Colonic mucosa (tissue), 4 donors: ENCODE results near the gene PTGFRN. TPM values are rescaled to one million over a fixed set of nuclear protein-coding genes. Genes with fewer than 3 reads are reported as not detected.
"Not testable (repeated sequence)": the region's sequence is repeated elsewhere in the genome, so short reads cannot be mapped to it uniquely, and the experiment has no call there.

Source experiments
- DNase-seq: peaks from one replicate; pipeline ENCODE4 v3.0.0-alpha.2; 2020
- H3K27ac ChIP-seq: fragments of 200-600 bp; one replicate; pipeline ENCODE4 v1.8.0; 2021
- H3K27me3 ChIP-seq: fragments of 200-600 bp; one replicate; pipeline ENCODE4 v1.8.0; 2021
- H3K36me3 ChIP-seq: fragments of 200-600 bp; one replicate; pipeline ENCODE4 v1.8.0; 2021
- H3K4me1 ChIP-seq: fragments of 200-600 bp; one replicate; pipeline ENCODE4 v1.8.0; 2021; ENCODE audit warnings: mild to moderate bottlenecking
- H3K4me3 ChIP-seq: fragments of 200-600 bp; one replicate; pipeline ENCODE4 v1.8.0; 2021
- H3K9ac ChIP-seq, 2 donors: one replicate each; pipeline ENCODE4 v1.7.0; 2013; ENCODE audit warnings: control low read depth in 2 of 2, low read depth in 2 of 2, low read length in 2 of 2
- H3K9me3 ChIP-seq: fragments of 200-600 bp; one replicate; pipeline ENCODE4 v1.8.0; 2021
- CTCF ChIP-seq: fragments of 200-600 bp; IDR thresholded peaks from one replicate; pipeline ENCODE4 v1.8.0; 2022; ENCODE audit warnings: antibody characterized with exemption, mild to moderate bottlenecking
- intact Hi-C: fragments of 100-400 bp; cut with DNase I; formaldehyde crosslinking; loops from one replicate; pipeline ENCODE4 v1.14.1; 2022
- total RNA-seq, 2 donors: library from RNA; stranded (reverse); fragmentation: NEBNext Ultra II Directional in 1 of 2; extraction: Animal tissue kit (Norgen Biotek cat#: 25700) in 1 of 2; gene quantifications; one replicate each; pipeline ENCODE4 v1.2.1, GENCODE V29; 2021
- donor health status: healthy.
- donor health status: DM: no; HTN: no; CAD: no.
- donor health status: DM: no; HTN: no; CAD: no.

PTGFRN gene
- total RNA-seq, result 10 to 100 TPM; 94.9 TPM

DNA sequence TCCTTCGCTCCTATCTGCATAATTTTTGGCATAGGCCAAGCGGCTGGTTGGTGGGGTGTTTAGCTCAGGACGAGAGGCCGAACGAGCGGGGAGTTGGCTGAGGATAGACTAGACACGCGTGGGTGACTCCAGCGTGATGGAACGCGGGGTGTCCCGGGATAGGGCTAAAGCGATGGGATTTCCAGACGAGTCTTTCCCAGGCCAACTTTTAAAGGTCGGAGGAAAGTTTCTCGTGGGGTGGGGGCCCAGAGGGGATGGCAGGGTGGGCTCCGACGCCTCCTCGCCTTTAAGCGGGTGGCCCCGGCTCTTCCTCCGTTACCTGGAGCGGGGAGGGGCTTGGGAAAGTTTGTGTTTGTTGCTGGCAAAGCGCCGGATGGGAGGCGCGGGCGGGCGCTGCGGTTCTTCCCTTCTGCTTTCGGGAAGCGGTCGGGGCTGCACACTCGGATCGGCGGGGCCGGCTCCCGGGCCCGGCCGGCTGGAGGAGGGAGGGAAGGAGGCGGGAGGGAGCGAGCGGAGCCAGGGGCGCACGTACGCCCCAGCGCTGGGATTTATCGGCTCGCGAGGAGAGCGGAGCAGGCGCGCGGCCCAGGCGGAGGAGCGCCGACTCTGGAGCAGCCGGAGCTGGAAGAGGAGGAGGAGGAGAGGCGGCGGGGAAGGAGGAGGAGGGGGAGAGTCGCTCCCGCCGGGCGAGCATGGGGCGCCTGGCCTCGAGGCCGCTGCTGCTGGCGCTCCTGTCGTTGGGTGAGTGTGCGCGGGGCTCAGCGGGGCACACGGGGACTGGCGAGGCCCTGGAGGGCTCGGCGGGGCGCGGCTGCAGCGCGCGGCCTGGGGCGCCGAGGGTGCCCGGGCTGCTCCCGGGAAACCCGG lies at the start of gene PTGFRN:
Gene PTGFRN, plus strand, starts transcription at position 405 of the 867 bp plus-strand sequence. Its CDS starts 288 bp downstream, at position 693.
- H3K9me3 ChIP-seq, result no peaks in the 10 kb centered on the region
- H3K4me1 ChIP-seq, result peaks cover 6% of the 10 kb centered on the region
- no peak for TF ChIP-seq CTCF
- peak within 1 kb of the TSS; percentile 83 to 88 for H3K9ac ChIP-seq
- H3K36me3 ChIP-seq, result no peaks in the 10 kb centered on the region
- intact Hi-C loops, result loop anchor here (10.0 kb wide), 2 partner anchors 75 to 175 kb away; no protein-coding TSS in a partner anchor
- peak; percentile 81 for DNase-seq
- H3K27me3 ChIP-seq, result no peaks in the 10 kb centered on the region
- peak within 1 kb of the TSS; percentile 87 for H3K27ac ChIP-seq
- H3K4me3 ChIP-seq, result peak within 1 kb of the TSS; percentile 66

GRCh38 chr1:116860167-116860566 lies 49.5 kb upstream of the PTGFRN start:
- H3K4me3 ChIP-seq, DNase-seq, H3K27ac ChIP-seq, H3K9me3 ChIP-seq, H3K27me3 ChIP-seq, intact Hi-C loops, H3K36me3 ChIP-seq, H3K9ac ChIP-seq, H3K4me1 ChIP-seq: not testable (repeated sequence)

DNA sequence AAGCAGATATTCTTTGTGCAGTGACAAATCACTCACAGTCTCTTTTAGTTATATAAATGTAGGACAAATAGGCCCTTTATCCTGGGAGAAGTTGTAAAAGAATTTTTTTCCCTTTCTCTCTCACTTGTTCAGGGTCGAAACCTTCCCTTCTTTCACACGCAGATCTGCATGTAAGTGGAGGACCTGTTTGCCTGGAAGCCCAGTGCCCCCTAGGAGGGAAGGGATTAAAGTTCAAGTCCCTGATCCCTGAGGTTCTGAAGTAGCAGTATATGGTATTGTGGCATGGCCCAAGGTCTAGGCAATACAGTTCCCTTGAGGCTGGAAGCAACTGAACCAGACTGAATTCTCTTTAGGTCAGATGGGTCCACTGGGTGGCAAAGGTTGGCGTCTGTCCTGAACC lies 48.6 kb upstream of the PTGFRN start:
- H3K9ac ChIP-seq, result no peak overlapping the region
- intact Hi-C loops, result no loop called here
- H3K4me3 ChIP-seq, result no peak overlapping the region
- TF ChIP-seq CTCF, result no peak
- no peak overlapping the region for H3K27ac ChIP-seq
- no peaks in the 10 kb centered on the region for H3K27me3 ChIP-seq
- DNase-seq, result no peak
- H3K9me3 ChIP-seq, result no peaks in the 10 kb centered on the region
- no peaks in the 10 kb centered on the region for H3K4me1 ChIP-seq
- H3K36me3 ChIP-seq, result no peaks in the 10 kb centered on the region

DNA sequence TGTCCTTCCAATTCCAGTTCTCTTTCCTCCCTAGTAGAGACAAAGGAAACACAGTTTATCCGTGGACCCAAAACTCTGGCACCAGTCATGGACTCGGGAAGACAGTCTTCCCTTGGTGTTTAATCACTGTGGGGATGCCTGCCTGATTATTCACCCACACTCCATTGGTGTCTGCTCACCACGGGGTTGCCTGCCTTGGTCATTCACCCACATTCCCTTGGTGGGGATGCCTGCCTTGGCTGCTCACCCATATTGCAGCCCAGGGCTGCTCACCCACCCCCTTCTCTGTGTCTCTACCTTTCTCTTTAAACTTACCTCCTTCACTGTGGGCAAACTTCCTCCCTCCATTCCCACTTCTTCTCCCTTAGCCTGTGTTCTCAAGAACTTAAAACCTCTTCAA lies 46.7 kb upstream of the PTGFRN start:
- H3K4me1 ChIP-seq, DNase-seq, intact Hi-C loops, H3K9ac ChIP-seq, H3K9me3 ChIP-seq, H3K27me3 ChIP-seq, H3K27ac ChIP-seq, H3K36me3 ChIP-seq, H3K4me3 ChIP-seq: not testable (repeated sequence)

DNA sequence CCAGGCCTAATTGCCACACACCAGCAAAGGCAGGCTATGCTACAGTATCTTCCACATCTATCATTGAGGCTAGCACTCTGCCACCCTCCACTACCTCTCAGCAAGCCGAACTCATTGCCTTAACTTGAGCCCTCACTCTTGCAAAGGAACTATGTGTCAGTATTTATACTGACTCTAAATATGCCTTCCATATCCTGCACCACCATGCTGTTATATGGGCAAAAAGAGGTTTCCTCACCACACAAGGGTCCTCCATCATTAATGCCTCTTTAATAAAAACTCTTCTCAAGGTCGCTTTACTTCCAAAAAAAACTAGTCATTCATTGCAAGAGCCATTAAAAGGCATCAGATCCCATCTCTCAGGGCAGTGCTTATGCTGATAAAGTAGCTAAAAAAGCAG lies 43.2 kb upstream of the PTGFRN start:
- H3K9me3 ChIP-seq, H3K4me3 ChIP-seq, H3K9ac ChIP-seq, H3K27me3 ChIP-seq, H3K36me3 ChIP-seq, H3K4me1 ChIP-seq, H3K27ac ChIP-seq, DNase-seq, intact Hi-C loops: not testable (repeated sequence)

GRCh38 chr1:116868385-116868784 lies 41.3 kb upstream of the PTGFRN start:
- H3K4me3 ChIP-seq, result no peak overlapping the region
- no peak for DNase-seq
- no peaks in the 10 kb centered on the region for H3K27me3 ChIP-seq
- H3K36me3 ChIP-seq, result no peaks in the 10 kb centered on the region
- no peak for TF ChIP-seq CTCF
- no peak overlapping the region for H3K9ac ChIP-seq
- intact Hi-C loops, result no loop called here
- H3K27ac ChIP-seq, result no peak overlapping the region
- no peaks in the 10 kb centered on the region for H3K4me1 ChIP-seq
- no peaks in the 10 kb centered on the region for H3K9me3 ChIP-seq

DNA sequence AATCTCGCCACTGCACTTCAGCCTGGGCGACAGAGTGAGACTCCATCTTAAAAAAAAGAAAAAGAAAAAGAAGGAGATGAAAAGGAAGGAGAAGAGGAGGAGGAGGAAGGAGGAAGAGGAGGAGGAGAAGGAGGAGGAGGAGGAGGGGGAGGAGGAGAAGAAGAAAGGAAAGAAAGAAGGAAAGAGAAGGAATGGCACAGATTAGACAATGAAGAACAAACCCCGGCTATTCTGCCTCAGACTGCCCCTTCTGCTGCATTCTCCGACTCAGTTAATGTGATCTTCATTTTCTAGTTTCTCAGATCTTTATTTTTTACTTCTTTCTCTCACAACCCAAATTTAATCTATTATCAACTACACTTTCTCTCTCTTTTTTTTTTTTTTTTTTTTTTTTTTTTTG lies 40.1 kb upstream of the PTGFRN start:
- intact Hi-C loops, result no loop called here
- no peaks in the 10 kb centered on the region for H3K4me1 ChIP-seq
- no peak overlapping the region for H3K4me3 ChIP-seq
- no peaks in the 10 kb centered on the region for H3K36me3 ChIP-seq
- no peaks in the 10 kb centered on the region for H3K9me3 ChIP-seq
- H3K27me3 ChIP-seq, result no peaks in the 10 kb centered on the region
- no peak overlapping the region for H3K9ac ChIP-seq
- H3K27ac ChIP-seq, result no peak overlapping the region
- no peak for TF ChIP-seq CTCF
- no peak for DNase-seq
